GM18499 (cell line): ENCODE data around the gene OVCA2.

Experiments
- ATAC-seq: cut with Tn5 transposase; IDR thresholded peaks from one replicate; pipeline ENCODE4 v1.9.1; 2021; ENCODE audit warnings: moderate number of reproducible peaks; ENCODE audit not compliant: insufficient read depth, unreplicated experiment

OVCA2 gene

GRCh38 chr17:2029911-2030778 is 11.7 kb upstream of the OVCA2 start, which contains the start of gene DPH1:
Gene DPH1, plus strand, starts transcription at chr17:2030153. Its CDS starts 17 bp downstream, at chr17:2030170.
- peak; percentile 52 for ATAC-seq

GRCh38 chr17:2030779-2031163 is 11.1 kb upstream of the OVCA2 start:
- no peak for ATAC-seq

- no peak for ATAC-seq
These were observed 8.7 kb upstream of the OVCA2 start for GRCh38 chr17:2033153-2033552.

GRCh38 chr17:2034157-2034556 is 7.7 kb upstream of the OVCA2 start:
- no peak for ATAC-seq

- no peak for ATAC-seq
These were observed 6.8 kb upstream of the OVCA2 start for GRCh38 chr17:2034806-2035540.

GRCh38 chr17:2035541-2036488 is 6.0 kb upstream of the OVCA2 start:
- ATAC-seq = no peak

- no peak for ATAC-seq
These were observed 4.7 kb upstream of the OVCA2 start for GRCh38 chr17:2037155-2037554.

- no peak for ATAC-seq
These were observed 1.5 kb upstream of the OVCA2 start for GRCh38 chr17:2040219-2040827.

GRCh38 chr17:2040942-2041560 is 771 bp upstream of the OVCA2 start:
- no peak for ATAC-seq

GRCh38 chr17:2042390-2042847 is 597 bp downstream of the OVCA2 start:
- no peak for ATAC-seq

- ATAC-seq = no peak
These were observed 1.1 kb downstream of the OVCA2 start for GRCh38 chr17:2042933-2043332.

- ATAC-seq = no peak
These were observed 2.0 kb downstream of the OVCA2 start for GRCh38 chr17:2043785-2044184.

GRCh38 chr17:2044263-2044894 is 2.6 kb downstream of the OVCA2 start:
- ATAC-seq = no peak

GRCh38 chr17:2047590-2047989 is 5.8 kb downstream of the OVCA2 start:
- no peak for ATAC-seq

- ATAC-seq = no peak
These were observed 7.0 kb downstream of the OVCA2 start for GRCh38 chr17:2048805-2049204.

- ATAC-seq = no peak
These were observed 7.8 kb downstream of the OVCA2 start for GRCh38 chr17:2049333-2050299.

- no peak for ATAC-seq
These were observed 8.7 kb downstream of the OVCA2 start for GRCh38 chr17:2050300-2051060.
